ENCODE data around the gene RNF183. TPM values are rescaled to one million over a fixed set of nuclear protein-coding genes. Genes with fewer than 3 reads are reported as not detected.
A peak's percentile ranks its signal among the peaks of the same experiment; 100 is the strongest.

The RNF183 gene, protein sequence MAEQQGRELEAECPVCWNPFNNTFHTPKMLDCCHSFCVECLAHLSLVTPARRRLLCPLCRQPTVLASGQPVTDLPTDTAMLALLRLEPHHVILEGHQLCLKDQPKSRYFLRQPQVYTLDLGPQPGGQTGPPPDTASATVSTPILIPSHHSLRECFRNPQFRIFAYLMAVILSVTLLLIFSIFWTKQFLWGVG
- polyA plus RNA-seq (ENCODE audit: insufficient read length in 4 of 4), result 1 to 10 TPM in 3 of 4 donors, under 1 TPM in 1; 0.30 to 9.5 (median 6.6) TPM

DNA sequence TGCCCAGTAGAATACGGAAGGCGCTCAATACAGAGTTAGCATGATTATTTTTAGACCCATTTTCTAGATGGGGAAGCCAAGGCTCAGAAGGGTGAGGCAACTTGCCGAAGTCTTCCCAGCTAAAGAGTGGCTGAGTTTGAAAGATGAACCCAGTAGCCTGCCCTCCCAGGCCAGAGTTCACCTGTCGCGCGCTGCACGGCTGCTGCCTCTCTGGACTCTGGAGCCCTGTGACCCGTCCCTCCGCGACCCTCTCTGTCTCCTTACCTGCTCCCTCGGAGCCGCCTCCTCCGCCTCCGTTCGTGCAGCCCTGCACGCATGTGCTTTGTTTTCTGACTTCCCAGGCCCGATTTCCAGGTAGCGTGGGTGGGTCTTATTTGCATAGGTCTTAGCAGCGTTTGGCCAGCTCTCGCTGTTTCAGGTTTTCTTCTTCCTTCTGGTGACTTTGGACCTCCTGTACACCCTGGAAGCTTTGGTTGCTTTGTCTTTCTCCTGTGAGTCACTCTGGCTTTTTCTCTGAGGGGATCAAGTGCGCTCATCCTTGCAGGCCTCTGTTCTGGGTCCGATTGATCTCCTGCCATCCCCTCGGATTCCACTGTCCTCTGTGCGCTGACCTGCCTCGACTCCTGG lies at the start of gene RNF183:
RNF183 (minus strand) TSS at position 585 of the 627 bp plus-strand sequence. CDS start 5,192 bp downstream, outside the sequence.
- DNase-seq (ENCODE audit: low read depth in 4 of 4, low spot score in 3 of 4), result no peak

- DNase-seq (ENCODE audit: low read depth in 4 of 4, low spot score in 3 of 4), result no peak
These were observed 49.2 kb upstream of the RNF183 start for GRCh38 chr9:113352411-113352810.

- DNase-seq (ENCODE audit: low read depth in 4 of 4, low spot score in 3 of 4), result no peak
These were observed 48.8 kb upstream of the RNF183 start for GRCh38 chr9:113352006-113352405.

- DNase-seq (ENCODE audit: low read depth in 4 of 4, low spot score in 3 of 4), result no peak
These were observed 47.8 kb upstream of the RNF183 start for GRCh38 chr9:113350937-113351336.

GRCh38 chr9:113350107-113350661 lies 47.0 kb upstream of the RNF183 start:
- no peak for DNase-seq (ENCODE audit: low read depth in 4 of 4, low spot score in 3 of 4)

- no peak for DNase-seq (ENCODE audit: low read depth in 4 of 4, low spot score in 3 of 4)
These were observed 46.4 kb upstream of the RNF183 start, which contains the start of gene BSPRY for GRCh38 chr9:113349445-113350094. Gene BSPRY, plus strand, starts transcription at chr9:113349541. Its CDS starts 39 bp downstream, at chr9:113349580.

DNA sequence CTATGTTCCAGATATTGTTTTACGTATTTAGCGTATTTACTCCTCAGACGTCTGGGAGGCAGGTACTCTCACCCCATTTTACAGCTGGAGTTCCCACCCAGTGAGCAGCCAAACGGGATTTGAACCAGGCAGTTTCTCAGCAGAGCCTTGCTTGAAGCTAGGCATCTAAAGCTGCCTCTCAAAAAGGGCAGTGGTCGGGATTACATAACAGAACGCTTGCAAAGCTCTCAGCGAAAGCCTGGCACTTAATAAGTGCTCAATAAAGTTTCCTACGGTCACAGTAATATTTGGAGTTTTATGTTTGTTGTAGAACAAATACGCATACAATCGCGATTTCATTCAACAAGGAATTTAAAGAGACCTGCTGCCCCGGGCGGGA lies 45.9 kb upstream of the RNF183 start:
- no peak for DNase-seq (ENCODE audit: low read depth in 4 of 4, low spot score in 3 of 4)

- DNase-seq (ENCODE audit: low read depth in 4 of 4, low spot score in 3 of 4), result no peak
These were observed 45.3 kb upstream of the RNF183 start for GRCh38 chr9:113348437-113348836.

DNA sequence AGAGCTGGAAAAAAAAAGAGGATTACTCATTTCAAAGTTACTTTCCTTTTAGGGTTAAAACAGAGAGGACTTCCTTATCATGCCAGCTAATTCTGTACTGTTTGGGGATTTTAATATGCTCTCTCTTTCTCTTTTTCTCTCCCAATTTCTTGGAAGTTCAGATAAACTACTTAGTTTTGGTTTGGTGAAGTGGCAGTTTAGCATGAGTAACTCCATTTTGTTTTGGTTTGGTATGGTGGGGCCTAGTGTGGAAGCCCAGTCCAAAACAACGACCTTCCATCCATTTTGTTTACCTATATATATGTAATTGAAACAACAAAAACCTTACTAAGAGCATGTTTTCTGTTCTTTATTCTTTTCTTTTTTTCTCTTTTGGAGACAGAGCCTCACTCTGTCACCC lies 42.5 kb upstream of the RNF183 start:
- no peak for DNase-seq (ENCODE audit: low read depth in 4 of 4, low spot score in 3 of 4)

DNA sequence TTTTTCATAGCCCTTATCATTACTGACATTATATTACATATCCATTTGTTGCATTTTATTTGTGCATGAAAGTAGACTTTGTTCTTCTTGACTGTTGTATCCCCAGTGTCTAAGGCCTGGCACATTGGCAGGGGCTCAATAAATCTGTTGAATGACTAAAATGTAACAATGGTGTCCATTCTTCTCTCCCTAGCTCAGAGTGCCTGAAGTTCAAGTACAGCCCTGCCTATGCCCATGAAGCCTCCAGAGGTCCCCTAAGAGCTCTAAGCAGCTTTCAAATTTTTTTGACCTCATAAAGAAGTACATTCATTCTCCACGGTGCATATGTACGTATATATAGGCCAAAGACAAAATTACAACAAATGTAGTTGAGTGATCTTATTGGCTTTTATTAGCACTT lies 42.0 kb upstream of the RNF183 start:
- DNase-seq (ENCODE audit: low read depth in 4 of 4, low spot score in 3 of 4), result no peak

GRCh38 chr9:113343732-113344231 lies 40.6 kb upstream of the RNF183 start:
- peak; percentile 43 to 67 (median 66) for DNase-seq (ENCODE audit: low read depth in 4 of 4, low spot score in 3 of 4)

GRCh38 chr9:113341712-113342410 lies 38.7 kb upstream of the RNF183 start:
- no peak for DNase-seq (ENCODE audit: low read depth in 4 of 4, low spot score in 3 of 4)

DNA sequence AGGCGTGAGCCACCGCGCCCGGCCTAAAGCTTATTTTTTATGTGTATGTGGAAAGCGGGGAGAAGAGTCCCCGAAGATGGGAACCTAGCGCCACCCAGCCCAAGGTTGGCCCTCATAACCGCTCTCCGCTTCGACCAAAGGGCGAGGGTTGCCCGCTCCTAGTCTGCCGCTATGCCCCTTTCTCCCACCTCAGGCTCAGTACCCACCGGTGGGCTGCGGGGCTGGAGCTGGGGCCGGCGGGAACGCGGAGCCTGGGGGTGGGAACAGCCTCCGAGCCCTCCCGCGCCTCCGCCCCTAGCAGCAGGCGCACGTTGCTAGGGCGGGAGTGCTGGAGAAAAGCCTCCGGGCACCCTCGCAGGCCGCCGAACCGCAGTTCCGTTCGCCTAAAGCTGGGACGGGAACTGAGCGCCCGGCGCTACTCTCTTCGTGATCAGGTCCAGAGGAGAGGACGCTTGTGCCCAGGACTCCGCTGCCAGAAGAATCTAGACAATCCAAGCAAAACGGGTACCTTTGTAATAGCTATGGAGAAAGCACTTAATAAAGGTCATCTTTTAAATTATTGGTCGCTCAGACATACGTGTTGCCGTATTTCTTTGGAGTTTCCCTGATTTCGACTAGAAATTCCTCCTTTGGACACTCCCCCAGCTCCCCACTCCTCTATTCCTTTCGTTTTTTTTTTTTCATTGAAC lies 37.0 kb upstream of the RNF183 start, which contains the start of gene WDR31:
WDR31 (minus strand) TSS at position 265 of the 689 bp plus-strand sequence. CDS start 8,253 bp downstream, outside the sequence.
- DNase-seq (ENCODE audit: low read depth in 4 of 4, low spot score in 3 of 4), result peak; percentile 77 to 85 (median 82)

DNA sequence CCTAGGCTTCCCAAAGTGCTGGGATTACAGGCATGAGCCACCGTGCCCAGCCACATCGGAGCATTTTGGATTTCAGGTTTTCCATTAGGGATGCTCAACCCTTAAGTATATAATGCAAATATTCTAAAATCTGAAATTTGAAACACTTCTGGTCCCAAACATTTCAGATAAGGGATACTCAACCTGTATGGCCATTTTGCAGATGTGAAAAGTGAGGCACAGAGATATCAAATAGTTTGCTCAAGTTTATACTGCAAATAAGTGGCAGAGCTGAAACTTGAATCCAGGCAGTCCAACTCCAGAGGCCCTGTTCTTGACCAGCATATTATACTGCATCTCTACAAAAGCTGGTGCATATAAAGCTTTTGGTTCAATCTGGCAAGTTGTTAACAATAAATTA lies 34.5 kb upstream of the RNF183 start:
- DNase-seq (ENCODE audit: low read depth in 4 of 4, low spot score in 3 of 4), result no peak

- DNase-seq (ENCODE audit: low read depth in 4 of 4, low spot score in 3 of 4), result no peak
These were observed 28.6 kb upstream of the RNF183 start for GRCh38 chr9:113331780-113332179.

DNA sequence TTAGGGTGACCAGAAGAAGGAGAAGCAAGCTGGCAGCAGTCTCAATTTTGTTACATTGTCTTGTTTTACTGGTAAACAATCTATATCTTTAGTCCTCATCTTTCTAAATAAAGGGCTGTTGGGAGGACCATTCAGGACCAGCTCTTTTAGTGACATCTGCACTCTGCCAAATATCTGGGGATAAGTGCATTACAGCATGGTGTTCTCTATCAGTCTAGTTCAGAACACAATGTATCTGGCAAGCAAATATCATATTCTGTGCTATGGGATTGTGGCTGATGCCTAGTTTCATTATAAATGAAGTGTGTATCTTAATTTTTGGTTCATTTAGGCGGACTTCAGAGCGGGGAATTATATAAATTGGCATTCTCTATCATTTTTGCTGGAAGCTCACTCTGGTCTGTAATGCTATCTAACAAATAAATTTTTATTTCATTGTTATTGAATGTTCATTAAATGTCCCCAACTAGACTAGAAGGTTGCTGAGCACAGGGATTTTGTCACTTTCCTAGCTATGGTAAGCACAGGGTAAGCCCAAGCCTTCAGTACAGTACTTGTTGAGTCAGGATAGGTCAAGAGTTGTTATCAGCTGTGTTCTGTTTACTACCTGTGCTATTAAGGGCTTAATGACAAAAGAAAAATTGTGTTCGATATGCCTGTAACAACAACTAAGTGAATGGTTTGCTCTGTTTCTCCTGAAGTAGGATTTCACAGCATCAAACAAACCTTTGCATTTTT lies 25.0 kb upstream of the RNF183 start:
- DNase-seq (ENCODE audit: low read depth in 4 of 4, low spot score in 3 of 4), result no peak

DNA sequence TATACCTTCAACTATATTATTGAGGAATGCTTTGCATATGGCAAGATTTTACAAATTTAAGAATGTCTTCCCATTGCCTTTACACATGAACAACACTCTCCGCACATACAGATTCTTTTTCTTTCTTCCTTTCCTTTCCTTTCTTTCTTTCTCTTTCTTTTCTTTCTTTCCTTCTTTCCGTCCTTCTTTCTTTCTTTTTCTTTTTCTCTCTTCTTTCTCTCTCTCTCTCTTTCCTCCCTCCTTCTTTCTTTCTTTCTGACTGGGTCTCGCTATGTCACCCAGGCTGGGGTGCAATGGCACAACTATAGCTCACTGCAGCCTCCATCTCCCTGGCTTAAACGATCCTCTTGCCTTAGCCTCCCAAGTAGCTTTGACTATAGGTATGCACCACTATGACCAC lies 23.1 kb upstream of the RNF183 start:
- DNase-seq (ENCODE audit: low read depth in 4 of 4, low spot score in 3 of 4), result no peak

GRCh38 chr9:113322671-113323070 lies 19.5 kb upstream of the RNF183 start:
- DNase-seq (ENCODE audit: low read depth in 4 of 4, low spot score in 3 of 4), result no peak

GRCh38 chr9:113320051-113320450 lies 16.9 kb upstream of the RNF183 start:
- DNase-seq (ENCODE audit: low read depth in 4 of 4, low spot score in 3 of 4), result no peak

Measured in left renal pelvis (tissue), 4 donors.